HepG2 (cell line): ENCODE data around the gene TPGS1. TPM values are rescaled to one million over a fixed set of nuclear protein-coding genes. Genes with fewer than 3 reads are reported as not detected.

Experiments
- ATF3 ChIP-seq: sonication (generic); formaldehyde crosslinking; IDR thresholded peaks from 2 replicates; pipeline ENCODE4 v1.4.0; 2020; ENCODE audit warnings: missing genetic modification reagents
- ATF4 ChIP-seq, 2 experiments: fragments of 450-650 bp in 1 of 2; sonication (generic) in 1 of 2; formaldehyde crosslinking; IDR thresholded peaks; 2 replicates each; pipeline versions ENCODE4 v1.5.0 to v1.8.0; 2020 to 2022; ENCODE audit warnings: mild to moderate bottlenecking in 1 of 2, missing genetic modification reagents in 1 of 2
- ELF3 ChIP-seq: IDR thresholded peaks from 2 replicates; pipeline ENCODE4 v1.6.1; 2016; ENCODE audit warnings: missing genetic modification reagents, missing compliant biosample characterization
- FOXM1 ChIP-seq: sonication (generic); formaldehyde crosslinking; IDR thresholded peaks from 2 replicates; pipeline ENCODE4 v1.5.0; 2020; ENCODE audit warnings: missing genetic modification reagents
- HMG20B ChIP-seq: conservative IDR thresholded peaks from 2 replicates; pipeline ENCODE4 v1.6.1; 2016; ENCODE audit warnings: missing genetic modification reagents, missing compliant biosample characterization
- HNRNPLL ChIP-seq: fragments of 200-400 bp; formaldehyde crosslinking; IDR thresholded peaks from 2 replicates; pipeline ENCODE4 v1.6.1; 2017; ENCODE audit warnings: mild to moderate bottlenecking, low read depth, low read length; ENCODE audit not compliant: poor library complexity, severe bottlenecking
- NFATC3 ChIP-seq: sonication (generic); formaldehyde crosslinking; IDR thresholded peaks from 2 replicates; pipeline ENCODE4 v1.5.1; 2020; ENCODE audit warnings: mild to moderate bottlenecking, missing genetic modification reagents
- RELA ChIP-seq: sonication (generic); formaldehyde crosslinking; IDR thresholded peaks from 2 replicates; pipeline ENCODE4 v1.4.0; 2020; ENCODE audit warnings: missing genetic modification reagents
- RXRB ChIP-seq: IDR thresholded peaks from 2 replicates; pipeline ENCODE4 v1.6.1; 2016; ENCODE audit warnings: borderline replicate concordance, missing genetic modification reagents, missing compliant biosample characterization
- U2AF2 ChIP-seq: fragments of 200-400 bp; formaldehyde crosslinking; IDR thresholded peaks from 2 replicates; pipeline ENCODE4 v1.6.1; 2017; ENCODE audit warnings: low read depth, mild to moderate bottlenecking, low read length
- ZBTB25 ChIP-seq: IDR thresholded peaks from 2 replicates; pipeline ENCODE4 v1.6.1; 2018; ENCODE audit warnings: missing genetic modification reagents
- ZBTB4 ChIP-seq: sonication (generic); formaldehyde crosslinking; IDR thresholded peaks from 2 replicates; pipeline ENCODE4 v1.4.0; 2020; ENCODE audit warnings: missing genetic modification reagents, mild to moderate bottlenecking, borderline replicate concordance
- ZBTB49 ChIP-seq: sonication (generic); formaldehyde crosslinking; IDR thresholded peaks from 2 replicates; pipeline ENCODE4 v1.4.0; 2020; ENCODE audit warnings: missing genetic modification reagents, borderline replicate concordance
- ZNF124 ChIP-seq: sonication (generic); formaldehyde crosslinking; IDR thresholded peaks from 2 replicates; pipeline ENCODE4 v1.4.0; 2020; ENCODE audit warnings: missing genetic modification reagents
- ZNF562 ChIP-seq: sonication (generic); formaldehyde crosslinking; IDR thresholded peaks from 2 replicates; pipeline ENCODE4 v1.8.0; 2022; ENCODE audit warnings: missing genetic modification reagents, borderline replicate concordance
- ZNF577 ChIP-seq: sonication (generic); formaldehyde crosslinking; IDR thresholded peaks from 2 replicates; pipeline ENCODE4 v1.4.0; 2020; ENCODE audit warnings: mild to moderate bottlenecking, low read depth, missing genetic modification reagents, borderline replicate concordance
- ZNF615 ChIP-seq: sonication (generic); formaldehyde crosslinking; IDR thresholded peaks from 2 replicates; pipeline ENCODE4 v1.5.0; 2020; ENCODE audit warnings: mild to moderate bottlenecking, missing genetic modification reagents, borderline replicate concordance
- ZNF773 ChIP-seq: sonication (generic); formaldehyde crosslinking; IDR thresholded peaks from 2 replicates; pipeline ENCODE4 v1.4.0; 2020; ENCODE audit warnings: missing genetic modification reagents, borderline replicate concordance
- polyA plus RNA-seq, 8 experiments: library from polyadenylated mRNA; depleted of rRNA in 3 of 8; stranded (reverse) in 7 of 8; unstranded in 1 of 8; fragments of >200 nt; fragmentation: Illumina TruSeq in 4 of 8; extraction: Trizol in 4 of 8; gene quantifications; 2 replicates each; pipeline versions ENCODE4 v1.2.1 to v1.2.3, GENCODE V29; 2011 to 2016; ENCODE audit warnings: low read depth in 4 of 8, missing spikeins in 1 of 8, mixed read lengths in 1 of 8; ENCODE audit not compliant: insufficient read depth in 1 of 8
- total RNA-seq, 5 experiments: library from RNA; depleted of rRNA; stranded (reverse); fragments of >200 nt; fragmentation: Illumina TruSeq; extraction: Trizol; gene quantifications; 2 replicates each; pipeline ENCODE4 v1.2.3, GENCODE V29; 2016; ENCODE audit warnings: low read depth in 1 of 5

TPGS1 gene
- total and polyA plus RNA-seq, 2 of the 13 experiments (the other 11 are each of a cell fraction or from before 2014, with no cell fraction given): 1.1 to 6.2 TPM

GRCh38 chr19:507286-508203 is at the start of gene TPGS1 (continued):
- TF ChIP-seq ZNF615 (peak; percentile 85; the same call in 1 of the 2 replicates), HNRNPLL (peak; percentile 22), ZBTB4 (no peak), FOXM1 (CRISPR knock-in tag) (no peak), RELA (CRISPR knock-in tag) (no peak), ATF4 (CRISPR knock-in tag; IDR thresholded peaks at IDR 0.05) (no peak), ELF3 (CRISPR knock-in tag) (no peak), ZBTB49 (CRISPR knock-in tag) (no peak), ZNF773 (CRISPR knock-in tag) (peak; percentile 30; the same call in 1 of the 2 replicates), U2AF2 (no peak), ZNF562 (no peak), ZNF577 (CRISPR knock-in tag) (no peak), ATF3 (CRISPR knock-in tag) (no peak), NFATC3 (CRISPR knock-in tag) (peak; percentile 57; the same call in 1 of the 2 replicates), HMG20B (CRISPR knock-in tag) (no peak), ZNF124 (peak; percentile 28; the same call in 1 of the 2 replicates), RXRB (CRISPR knock-in tag) (peak; percentile 37), ZBTB25 (CRISPR knock-in tag) (no peak)
